ENCODE measurements around the gene RPGR.

- TF ChIP-seq ZNF274 (IDR thresholded peaks at IDR 0.05; ENCODE audit: low read depth, low read length) (no peak), SUZ12 (IDR thresholded peaks at IDR 0.05; ENCODE audit: extremely low read depth, insufficient read depth, insufficient read length) (no peak), YY1 (IDR thresholded peaks at IDR 0.05; ENCODE audit: insufficient read depth, insufficient read length) (no peak)
These were observed 8.7 kb downstream of the RPGR start for GRCh38 chrX:38318606-38319005.
